HG03439 (cell line): Measurements from ENCODE around the gene RBFOX1.

Source experiments
- ATAC-seq: cut with Tn5 transposase; IDR thresholded peaks from one replicate; pipeline ENCODE4 v1.9.1; 2021; ENCODE audit warnings: mild to moderate bottlenecking, moderate library complexity; ENCODE audit not compliant: unreplicated experiment

Gene RBFOX1

GRCh38 chr16:7585705-7586104 lies 253.1 kb downstream of the RBFOX1 start:
- no peak for ATAC-seq

- ATAC-seq, result no peak
Observed at GRCh38 chr16:7590934-7591333, 258.3 kb downstream of the RBFOX1 start.

GRCh38 chr16:7596308-7596707 lies 263.7 kb downstream of the RBFOX1 start:
- no peak for ATAC-seq

- no peak for ATAC-seq
Observed at GRCh38 chr16:7597677-7598076, 265.0 kb downstream of the RBFOX1 start.

- ATAC-seq, result no peak
Observed at GRCh38 chr16:7601100-7601499, 268.5 kb downstream of the RBFOX1 start.

GRCh38 chr16:7602291-7602950 lies 269.8 kb downstream of the RBFOX1 start:
- ATAC-seq, result no peak

GRCh38 chr16:7605812-7606211 lies 273.2 kb downstream of the RBFOX1 start:
- ATAC-seq, result no peak

GRCh38 chr16:7612671-7613070 lies 280.0 kb downstream of the RBFOX1 start:
- ATAC-seq, result no peak

- ATAC-seq, result no peak
Observed at GRCh38 chr16:7613518-7613917, 280.9 kb downstream of the RBFOX1 start.

GRCh38 chr16:7614021-7614795 lies 281.6 kb downstream of the RBFOX1 start:
- no peak for ATAC-seq

GRCh38 chr16:7615565-7615964 lies 282.9 kb downstream of the RBFOX1 start:
- no peak for ATAC-seq

- ATAC-seq, result no peak
Observed at GRCh38 chr16:7624871-7625766, 292.5 kb downstream of the RBFOX1 start.

GRCh38 chr16:7628981-7629380 lies 296.3 kb downstream of the RBFOX1 start:
- no peak for ATAC-seq

- ATAC-seq, result no peak
Observed at GRCh38 chr16:7629571-7629970, 296.9 kb downstream of the RBFOX1 start.

- ATAC-seq, result no peak
Observed at GRCh38 chr16:7637446-7637845, 304.8 kb downstream of the RBFOX1 start.

- ATAC-seq, result no peak
Observed at GRCh38 chr16:7638306-7638705, 305.7 kb downstream of the RBFOX1 start.

- ATAC-seq, result no peak
Observed at GRCh38 chr16:7640334-7640733, 307.7 kb downstream of the RBFOX1 start.

- ATAC-seq, result no peak
Observed at GRCh38 chr16:7644176-7644575, 311.5 kb downstream of the RBFOX1 start.

GRCh38 chr16:7644811-7645210 lies 312.2 kb downstream of the RBFOX1 start:
- no peak for ATAC-seq

- no peak for ATAC-seq
Observed at GRCh38 chr16:7646821-7647500, 314.3 kb downstream of the RBFOX1 start.

- ATAC-seq, result no peak
Observed at GRCh38 chr16:7650431-7650830, 317.8 kb downstream of the RBFOX1 start.
